Left ventricle myocardium superior (tissue), 1 donor: ENCODE measurements around the gene TCHP. TPM values are rescaled to one million over a fixed set of nuclear protein-coding genes. Genes with fewer than 3 reads are reported as not detected.
"Not testable (repeated sequence)": the region's sequence is repeated elsewhere in the genome, so short reads cannot be mapped to it uniquely, and the experiment has no call there.

Experiments used
- ATAC-seq: fragments of 200-7000 bp; cut with Tn5 transposase; one replicate; pipeline ENCODE4 v1.9.1; 2020; ENCODE audit warnings: mild to moderate bottlenecking, moderate library complexity
- DNase-seq: peaks from one replicate; pipeline ENCODE4 v3.0.0-alpha.2; 2020
- intact Hi-C: fragments of 100-400 bp; cut with micrococcal nuclease; formaldehyde crosslinking; loops from one replicate; pipeline ENCODE4 v1.11.0; 2022
- total RNA-seq: library from RNA; stranded (reverse); fragmentation: NEBNext Ultra II Directional; extraction: Animal tissue kit (Norgen Biotek cat#: 25700); gene quantifications from one replicate; pipeline ENCODE4 v1.2.1, GENCODE V29; 2021
- donor health status: DM: no; HTN: yes; CAD: no; lungs with severe emphysema.

Gene TCHP
- total RNA-seq, 1 donor from 2014 or later = 11.4 TPM

DNA sequence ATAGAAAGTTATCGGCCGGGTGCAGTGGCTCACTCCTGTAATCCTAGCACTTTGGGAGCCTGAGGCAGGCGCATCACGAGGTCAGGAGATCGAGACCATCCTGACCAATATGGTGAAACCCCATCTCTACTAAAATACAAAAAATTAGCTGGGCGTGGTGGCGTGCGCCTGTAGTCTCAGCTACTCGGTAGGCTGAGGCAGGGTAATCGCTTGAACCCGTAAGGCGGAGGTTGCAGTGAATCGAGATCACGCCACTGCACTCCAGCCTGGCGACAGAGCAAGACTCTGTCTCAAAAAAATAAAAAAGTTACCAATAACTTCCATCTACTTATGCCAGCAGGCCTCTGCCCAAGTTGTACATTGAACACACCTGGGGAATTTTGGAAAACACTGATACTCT lies 729 bp upstream of the TCHP start:
- intact Hi-C loops, ATAC-seq, DNase-seq: not testable (repeated sequence)

DNA sequence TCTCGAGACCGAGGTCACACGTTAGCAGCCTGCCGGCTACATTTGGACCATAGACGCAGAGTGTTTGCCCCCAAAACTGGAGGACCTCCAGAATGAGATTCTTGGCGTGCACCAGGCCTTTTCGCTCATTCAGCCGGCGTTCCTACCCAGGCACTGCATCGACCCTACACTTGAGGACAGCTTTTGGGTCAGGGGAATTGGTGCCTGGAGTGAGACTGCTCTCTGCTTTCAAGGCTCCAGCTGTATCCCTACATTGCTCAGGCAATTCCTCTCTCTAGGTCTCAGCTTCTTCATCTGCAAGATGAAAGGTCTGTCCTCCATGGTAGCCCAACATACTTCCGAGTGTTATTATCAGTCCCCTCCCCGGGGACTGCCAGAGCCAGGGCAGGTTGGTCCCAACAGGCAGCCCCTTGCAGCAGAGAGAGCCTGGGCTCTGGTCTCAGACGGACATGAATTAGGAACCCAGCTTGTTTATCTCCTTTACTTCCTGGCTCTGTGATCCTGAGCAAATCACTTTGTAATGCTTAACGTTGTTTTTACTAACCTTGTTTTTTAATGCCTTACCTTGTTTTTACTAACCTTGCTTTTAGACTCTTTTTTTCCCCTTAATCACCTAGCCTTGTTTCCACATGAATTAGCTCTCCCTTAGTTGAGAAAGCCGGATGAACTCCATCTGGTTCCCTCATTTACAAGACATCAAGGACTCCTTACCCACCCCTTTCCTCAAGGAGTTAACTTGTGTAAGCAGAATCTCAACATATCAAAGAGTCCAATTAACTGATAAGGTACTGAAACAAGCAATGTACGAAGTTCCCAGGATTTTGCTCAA lies 892 bp downstream of the TCHP start:
- intact Hi-C loops = no loop called here
- DNase-seq = no peak
- ATAC-seq = peak; percentile 6

DNA sequence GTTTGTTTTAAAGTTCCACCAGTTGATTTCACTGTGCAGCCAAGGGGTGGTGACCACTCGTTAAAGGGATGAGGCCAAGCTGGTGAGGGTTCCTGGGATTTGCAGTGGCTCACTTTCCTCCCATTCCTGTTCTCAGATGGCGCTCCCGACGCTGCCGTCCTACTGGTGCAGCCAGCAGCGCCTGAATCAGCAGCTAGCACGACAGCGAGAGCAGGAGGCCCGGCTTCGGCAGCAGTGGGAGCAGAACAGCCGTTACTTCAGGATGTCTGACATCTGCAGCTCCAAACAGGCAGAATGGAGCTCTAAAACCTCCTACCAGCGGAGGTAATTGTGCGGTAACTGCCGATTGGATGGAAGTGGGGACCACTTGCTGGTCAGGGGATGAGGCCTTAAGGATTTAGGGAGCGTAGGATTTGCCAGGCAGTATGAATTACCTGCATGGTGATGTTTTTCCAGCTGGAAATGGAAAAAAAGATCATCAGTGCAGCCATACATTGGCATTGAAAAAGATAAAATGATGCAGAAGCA lies 2.9 kb downstream of the TCHP start:
- intact Hi-C loops = no loop called here
- no peak for ATAC-seq
- no peak for DNase-seq

DNA sequence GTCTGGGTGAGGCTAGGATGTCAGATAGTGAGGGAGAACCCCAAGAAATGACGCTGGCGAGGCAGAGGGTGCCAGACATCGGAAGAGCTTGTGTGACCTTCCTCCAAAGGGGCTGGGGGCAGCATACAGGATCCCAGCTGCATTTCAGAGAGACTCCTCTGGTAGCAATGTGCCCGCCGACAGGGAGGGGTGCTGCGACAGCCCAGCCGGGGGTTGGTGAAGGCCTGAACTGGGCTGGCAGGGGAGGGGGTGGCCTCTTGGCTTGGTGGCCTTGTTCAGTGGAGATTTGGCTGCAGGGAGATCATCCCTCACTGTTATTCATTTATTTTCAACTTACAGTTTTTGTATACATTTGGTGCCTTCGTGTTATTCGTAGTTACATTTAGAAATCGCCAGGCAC lies 5.2 kb downstream of the TCHP start:
- intact Hi-C loops = no loop called here
- DNase-seq (no peak), ATAC-seq (no peak)

DNA sequence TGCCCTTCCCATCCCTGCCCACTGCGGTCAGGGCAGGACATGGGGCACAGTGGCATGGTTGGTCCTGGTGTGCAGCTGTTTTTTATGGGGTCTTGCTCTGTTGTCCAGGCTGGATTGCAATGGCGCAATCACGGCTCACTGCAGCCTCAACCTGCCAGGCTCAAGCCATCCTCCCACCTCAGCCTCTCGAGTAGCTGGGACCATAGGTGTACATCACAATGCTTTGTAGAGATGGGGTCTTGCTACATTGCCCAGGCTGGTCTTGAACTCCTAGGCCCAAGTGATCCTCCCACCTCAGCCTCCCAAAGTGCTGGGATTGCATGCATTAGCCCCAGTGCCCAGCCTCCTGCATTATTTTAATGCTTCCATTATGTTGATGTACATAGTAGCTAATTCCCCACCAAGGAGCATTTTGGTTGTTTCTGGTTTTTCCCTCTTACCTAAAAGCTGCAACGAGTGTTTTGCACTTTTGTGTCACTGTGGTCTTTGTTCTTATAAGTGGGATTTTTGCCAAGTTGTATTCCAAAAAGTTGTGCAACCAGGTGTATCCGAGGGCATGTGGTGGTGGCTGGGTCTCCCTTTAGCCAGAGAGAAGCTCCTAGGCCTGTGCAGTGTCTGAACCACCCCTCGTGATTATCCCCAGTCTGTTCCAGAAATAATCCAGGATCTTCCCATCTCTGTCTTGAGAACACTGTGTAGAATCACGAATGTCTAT lies 10.3 kb downstream of the TCHP start:
- ATAC-seq = no peak

DNA sequence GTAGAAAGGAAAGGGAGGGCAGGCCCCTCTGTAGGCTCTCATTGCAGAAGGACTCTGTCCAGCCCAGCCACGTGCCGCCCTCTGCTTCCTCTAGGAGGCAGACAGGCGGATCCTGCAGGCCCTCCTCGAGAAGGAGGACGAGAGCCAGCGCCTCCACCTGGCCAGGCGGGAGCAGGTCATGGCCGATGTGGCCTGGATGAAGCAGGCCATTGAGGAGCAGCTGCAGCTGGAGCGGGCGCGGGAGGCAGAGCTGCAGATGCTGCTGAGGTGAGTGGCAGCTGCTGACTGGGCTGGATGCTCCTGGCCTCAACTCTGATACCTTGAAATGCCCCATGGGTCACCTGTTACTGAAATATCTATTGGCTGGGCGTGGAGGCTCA lies 10.9 kb downstream of the TCHP start:
- ATAC-seq = no peak
- intact Hi-C loops = no loop called here
- no peak for DNase-seq

More for the DNA sequence above, 10.3 kb downstream of the TCHP start:
- DNase-seq = no peak
- intact Hi-C loops = no loop called here

DNA sequence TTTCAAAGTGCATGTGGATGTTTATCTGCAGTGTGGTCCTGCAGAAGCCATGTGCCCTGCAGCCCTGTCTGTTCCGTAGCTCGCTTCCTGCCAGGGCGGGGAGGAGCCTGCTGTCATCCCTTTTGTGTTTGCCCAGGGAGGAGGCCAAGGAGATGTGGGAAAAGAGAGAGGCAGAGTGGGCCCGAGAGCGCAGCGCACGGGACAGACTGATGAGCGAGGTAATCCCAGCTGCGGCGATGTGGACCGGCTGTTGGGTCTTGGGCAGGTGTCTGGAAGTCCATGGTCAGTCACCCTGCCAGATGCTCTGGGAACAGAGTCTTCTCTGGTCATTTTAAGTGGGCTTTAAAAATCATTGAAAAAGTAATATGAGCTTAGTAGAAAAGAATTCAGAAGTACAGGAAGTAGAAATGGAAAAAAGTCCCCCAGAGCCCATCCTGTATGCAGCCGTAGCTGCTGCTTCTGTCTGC lies 12.8 kb downstream of the TCHP start:
- ATAC-seq (peak; percentile 47), DNase-seq (peak; percentile 40)
- intact Hi-C loops = no loop called here

DNA sequence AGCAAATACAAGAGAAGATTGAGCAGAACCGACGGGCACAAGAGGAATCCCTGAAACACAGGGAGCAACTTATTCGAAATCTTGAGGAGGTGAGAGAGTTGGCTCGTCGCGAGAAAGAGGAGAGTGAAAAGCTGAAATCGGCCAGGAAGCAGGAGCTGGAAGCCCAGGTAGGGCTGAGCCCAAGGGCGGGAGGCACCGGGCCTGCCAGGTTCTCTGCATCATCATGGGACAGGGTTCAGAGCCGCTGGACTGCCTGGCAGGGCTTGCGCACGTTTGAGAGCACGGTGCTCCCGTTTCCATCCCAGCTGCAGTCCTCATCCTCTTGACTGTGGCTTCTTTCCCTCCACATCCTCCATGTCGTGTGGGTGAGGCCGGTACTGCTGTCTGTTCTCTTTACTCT lies 14.4 kb downstream of the TCHP start:
- intact Hi-C loops = no loop called here
- DNase-seq = no peak
- no peak for ATAC-seq

DNA sequence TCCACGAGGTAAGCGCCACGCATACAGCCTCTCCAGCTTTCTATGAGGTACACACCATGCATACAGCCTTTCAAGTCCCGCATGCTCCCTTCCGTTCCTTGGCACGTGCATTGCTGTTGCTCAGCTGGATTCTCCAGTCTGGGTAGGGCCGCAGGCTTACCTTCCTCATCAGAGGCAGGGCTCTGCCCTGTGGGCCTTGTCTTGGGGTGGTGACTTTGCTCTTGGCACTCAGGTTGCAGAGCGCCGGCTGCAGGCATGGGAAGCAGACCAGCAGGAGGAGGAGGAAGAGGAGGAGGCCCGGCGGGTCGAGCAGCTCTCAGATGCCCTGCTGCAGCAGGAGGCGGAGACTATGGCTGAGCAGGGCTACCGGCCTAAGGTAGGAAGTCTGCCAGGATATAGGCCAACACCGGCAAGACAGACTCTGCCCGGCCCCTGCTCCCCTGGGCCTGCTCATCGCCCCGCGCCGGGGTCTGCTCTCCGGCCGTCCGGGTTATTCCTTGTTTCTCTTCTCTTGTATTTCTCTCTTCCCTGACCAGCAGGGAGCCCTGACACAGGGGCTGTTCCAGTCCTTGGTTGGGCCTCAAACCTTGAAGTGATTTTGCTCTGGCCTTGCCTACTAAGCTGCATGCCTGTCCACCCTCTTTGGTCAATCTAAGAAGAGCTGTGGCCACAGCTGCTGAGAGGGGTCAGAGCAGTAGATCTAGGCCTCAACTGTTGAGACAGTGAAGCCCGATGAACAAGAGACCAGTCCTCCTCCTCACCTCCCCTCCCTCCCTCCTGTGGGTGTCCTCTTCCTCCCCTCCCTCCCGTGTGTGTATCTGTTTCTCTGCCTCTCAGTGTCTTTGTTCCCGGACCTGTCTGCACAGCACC lies 15.3 kb downstream of the TCHP start:
- DNase-seq (no peak), ATAC-seq (peak; percentile 13)
- intact Hi-C loops = no loop called here

DNA sequence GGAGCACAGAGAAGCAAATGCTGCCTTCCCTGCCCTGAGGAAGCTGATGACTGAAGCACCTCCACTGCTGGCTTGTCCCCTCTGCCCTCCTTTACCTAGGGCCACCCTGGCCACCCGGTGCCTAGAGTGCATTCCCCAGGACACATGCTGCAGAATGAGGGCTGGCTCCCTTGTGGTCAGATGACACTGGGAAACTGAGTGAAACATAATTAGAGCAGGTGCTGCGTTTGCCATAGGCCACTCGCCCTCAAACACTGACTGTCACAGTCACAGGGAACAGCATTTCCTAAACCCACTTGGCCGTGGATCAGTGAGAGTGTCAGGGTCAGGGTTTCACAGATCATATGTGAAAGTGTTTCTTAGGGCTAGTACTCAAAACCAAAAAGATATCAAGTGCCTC lies 16.0 kb downstream of the TCHP start:
- DNase-seq (no peak), ATAC-seq (no peak)
- intact Hi-C loops = no loop called here

DNA sequence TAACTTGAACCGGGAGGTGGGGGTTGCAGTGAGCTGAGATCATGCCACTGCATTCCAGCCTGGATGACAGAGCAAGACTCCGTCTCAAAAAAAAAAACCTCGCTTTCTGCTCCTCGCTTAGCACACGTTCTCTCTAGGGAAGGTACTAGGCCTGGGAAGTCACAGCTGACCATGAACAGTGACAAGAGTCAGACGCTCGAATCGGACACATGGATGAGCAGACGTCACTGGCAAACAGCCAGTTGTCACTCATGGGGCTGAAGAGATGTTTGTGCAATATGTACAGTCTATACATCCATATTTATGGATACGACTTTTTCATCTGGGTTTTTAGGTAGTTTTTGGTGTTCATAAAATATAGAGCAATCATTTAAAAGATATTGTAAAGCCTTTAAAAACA lies 19.4 kb downstream of the TCHP start:
- no peak for DNase-seq
- intact Hi-C loops = no loop called here
- no peak for ATAC-seq

DNA sequence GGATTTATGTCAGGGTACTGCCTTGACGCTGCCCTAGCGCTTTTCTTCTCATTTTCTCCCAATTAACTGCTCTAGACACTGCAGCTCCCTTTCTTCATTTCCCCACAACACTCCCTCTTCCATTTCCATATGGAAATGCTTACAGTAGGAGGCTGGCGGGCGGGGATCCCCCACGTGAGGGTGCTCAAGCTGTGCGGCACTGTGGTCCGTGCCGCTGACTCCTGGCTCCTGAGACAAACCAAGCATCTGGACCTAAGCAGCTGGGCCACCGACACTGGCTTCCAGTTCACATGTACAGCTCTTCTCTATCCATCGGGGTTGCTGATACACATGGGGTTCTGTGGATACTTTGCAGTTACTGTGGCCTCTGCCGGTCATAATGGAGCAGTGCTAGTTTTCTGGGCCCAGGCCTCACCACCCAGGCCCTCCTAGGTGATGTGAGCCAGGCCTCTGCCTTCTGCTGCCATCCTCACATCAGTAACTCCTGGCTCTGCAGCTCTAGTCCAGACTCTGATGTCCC lies 20.2 kb downstream of the TCHP start:
- ATAC-seq (no peak), DNase-seq (no peak)
- intact Hi-C loops = no loop called here

DNA sequence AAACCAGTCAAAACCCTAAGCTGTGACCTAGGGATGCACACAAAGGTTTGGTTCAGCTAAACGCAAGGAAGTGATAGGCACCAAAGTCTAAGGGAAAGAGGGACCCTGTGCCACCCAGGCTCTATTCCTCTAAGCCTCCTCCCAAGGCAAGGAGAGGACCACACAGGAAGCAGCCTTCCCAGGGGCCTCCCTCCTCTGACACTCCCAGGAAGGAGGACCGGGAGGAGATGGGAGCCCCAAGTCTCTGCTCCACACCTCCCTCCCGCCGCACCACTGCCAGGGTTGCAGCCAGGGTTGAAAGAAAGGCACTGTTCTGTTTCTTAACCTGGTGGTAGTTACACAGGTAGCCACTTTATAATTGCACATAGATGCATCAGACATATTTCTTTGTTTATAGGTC lies 21.9 kb downstream of the TCHP start:
- ATAC-seq (no peak), DNase-seq (no peak)
- intact Hi-C loops = no loop called here

DNA sequence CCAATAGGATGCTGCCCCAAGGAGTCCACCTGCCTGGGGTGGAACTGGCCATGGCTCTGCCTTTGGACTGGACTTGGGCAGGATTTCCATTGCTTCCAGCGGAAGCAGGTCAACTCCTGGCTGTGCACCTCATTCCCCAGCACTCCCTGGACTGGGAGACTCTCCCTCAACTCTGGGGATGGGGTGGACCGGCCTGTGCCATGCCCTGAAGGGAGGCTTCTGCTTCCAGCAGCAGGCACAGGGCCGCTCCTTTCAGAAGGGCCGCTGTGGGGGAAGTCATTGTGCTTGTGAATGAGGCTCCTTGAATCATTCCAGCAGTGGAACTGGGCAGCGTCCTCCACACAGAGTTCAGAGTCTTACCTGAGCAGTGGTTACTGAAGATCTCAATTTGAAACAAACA lies 23.0 kb downstream of the TCHP start:
- DNase-seq (no peak), ATAC-seq (no peak)
- intact Hi-C loops = no loop called here

DNA sequence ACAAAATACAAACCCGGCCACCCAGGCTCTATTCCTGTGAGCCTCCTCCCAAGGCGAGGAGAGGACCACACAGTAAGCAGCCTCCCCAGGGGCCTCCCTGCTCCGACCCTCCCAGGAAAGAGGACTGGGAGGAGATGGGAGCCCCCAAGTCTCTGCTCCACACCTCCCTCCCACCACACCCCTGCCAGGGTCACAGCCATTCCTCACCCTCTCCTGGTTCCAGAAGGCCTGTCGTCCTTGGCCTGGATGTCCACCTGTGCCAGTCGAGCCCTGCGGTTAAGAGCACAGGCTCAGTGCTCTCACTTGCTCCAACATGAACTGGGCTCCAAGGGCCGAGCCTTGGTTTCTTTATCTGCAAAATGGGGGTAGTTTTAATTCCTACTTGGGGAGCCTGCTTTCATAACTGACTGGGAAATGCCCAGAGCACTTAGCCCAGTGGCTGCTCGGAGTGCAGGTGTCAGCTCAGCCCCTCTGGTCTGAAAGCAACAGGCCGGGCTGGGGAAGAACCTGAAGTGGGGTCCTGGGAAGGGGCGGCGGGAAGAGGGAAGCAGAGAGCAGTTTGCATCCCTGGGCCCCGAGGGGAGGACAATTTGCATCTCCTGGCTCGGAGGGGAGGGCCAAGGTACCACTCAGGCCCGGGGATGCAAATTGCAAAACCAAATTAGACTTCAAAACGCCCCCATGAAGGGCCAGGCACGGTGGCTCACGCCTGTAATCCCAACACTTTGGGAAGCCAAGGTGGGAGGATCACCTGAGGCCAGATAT lies 23.6 kb downstream of the TCHP start:
- DNase-seq (no peak), ATAC-seq (no peak)
- intact Hi-C loops = no loop called here

DNA sequence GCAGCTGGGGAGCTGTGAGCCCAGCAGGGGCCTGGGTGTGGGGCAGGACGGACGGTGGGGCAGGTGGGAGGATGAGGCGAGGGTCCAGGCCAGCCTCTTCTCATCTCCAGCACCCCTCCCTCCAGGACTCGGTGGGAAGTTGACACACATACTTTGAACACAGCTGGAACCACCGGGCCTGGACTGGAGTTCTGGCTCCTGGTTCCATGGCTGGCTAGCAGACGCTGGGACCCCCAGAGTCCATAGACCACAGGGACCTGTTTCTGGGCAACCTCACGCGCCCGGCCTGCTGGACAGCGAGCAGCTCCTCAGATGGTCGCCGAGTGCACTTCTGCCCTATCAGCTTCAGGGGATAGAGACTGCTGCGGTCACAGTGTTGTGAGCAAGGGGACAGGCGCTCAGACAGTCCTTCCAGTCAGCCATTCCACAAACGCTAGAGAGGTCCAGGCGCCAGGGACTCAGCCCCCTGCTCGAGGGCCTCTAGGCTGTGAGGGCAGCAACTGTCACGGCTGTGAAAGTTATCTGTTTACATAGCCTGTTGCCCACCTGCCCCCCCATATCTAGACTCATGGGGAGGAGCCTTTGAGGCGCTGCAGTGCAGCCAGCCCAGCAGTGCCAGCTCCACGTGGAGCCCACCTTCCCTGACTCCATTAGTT lies 25.2 kb downstream of the TCHP start:
- DNase-seq (no peak), ATAC-seq (no peak)
- intact Hi-C loops = no loop called here

DNA sequence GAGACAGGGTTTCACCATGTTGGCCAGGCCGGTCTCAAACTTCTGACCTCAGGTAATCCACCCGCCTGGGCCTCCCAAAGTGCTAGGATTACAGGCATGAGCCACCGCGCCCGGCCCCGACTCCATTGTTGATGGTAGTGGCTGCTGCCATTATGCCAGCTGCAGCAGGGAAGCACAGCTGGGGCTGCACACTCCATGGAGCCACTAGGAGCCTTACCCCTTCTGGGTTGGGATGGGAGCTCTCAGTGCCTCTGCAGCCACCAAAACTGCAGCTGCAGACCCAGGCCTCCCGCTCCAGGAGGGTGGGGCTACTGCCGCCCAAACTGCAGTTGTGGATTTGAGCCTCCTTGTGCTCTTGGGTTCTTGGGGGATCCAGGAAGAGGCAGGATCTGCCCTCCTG lies 25.9 kb downstream of the TCHP start:
- DNase-seq (no peak), ATAC-seq (no peak)
- intact Hi-C loops = no loop called here
